GDM1 (cell line): ENCODE results near the gene LGALS16.
A peak's percentile ranks its signal among the peaks of the same experiment; 100 is the strongest.
"Not testable (repeated sequence)": the region's sequence is repeated elsewhere in the genome, so short reads cannot be mapped to it uniquely, and the experiment has no call there.

Source experiments
- DNase-seq: peaks from one replicate; lab custom pipeline; 2025; lab: John Stamatoyannopoulos, UW

LGALS16 gene, protein sequence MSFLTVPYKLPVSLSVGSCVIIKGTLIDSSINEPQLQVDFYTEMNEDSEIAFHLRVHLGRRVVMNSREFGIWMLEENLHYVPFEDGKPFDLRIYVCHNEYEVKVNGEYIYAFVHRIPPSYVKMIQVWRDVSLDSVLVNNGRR

GRCh38 chr19:39655613-39656012 is at the start of gene LGALS16:
TSS of gene LGALS16 (plus strand) at chr19:39655913. CDS start at chr19:39655962, 49 bp downstream.
- no peak for DNase-seq

DNA sequence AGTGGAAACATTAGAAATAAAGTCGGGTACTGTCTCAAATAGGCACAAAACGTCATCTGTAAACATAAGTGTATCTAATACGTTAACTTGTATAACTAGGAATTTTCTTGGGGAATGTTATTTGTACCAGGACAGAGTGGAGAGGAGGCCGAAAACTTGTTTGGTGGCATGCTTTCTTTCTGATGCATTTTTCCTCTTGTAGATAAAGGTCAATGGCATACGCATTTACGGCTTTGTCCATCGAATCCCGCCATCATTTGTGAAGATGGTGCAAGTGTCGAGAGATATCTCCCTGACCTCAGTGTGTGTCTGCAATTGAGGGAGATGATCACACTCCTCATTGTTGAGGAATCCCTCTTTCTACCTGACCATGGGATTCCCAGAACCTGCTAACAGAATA is 48.7 kb upstream of the LGALS16 start:
- no peak for DNase-seq

GRCh38 chr19:39607561-39607960 is 48.2 kb upstream of the LGALS16 start:
- no peak for DNase-seq

GRCh38 chr19:39613597-39613996 is 42.1 kb upstream of the LGALS16 start:
- no peak for DNase-seq

DNA sequence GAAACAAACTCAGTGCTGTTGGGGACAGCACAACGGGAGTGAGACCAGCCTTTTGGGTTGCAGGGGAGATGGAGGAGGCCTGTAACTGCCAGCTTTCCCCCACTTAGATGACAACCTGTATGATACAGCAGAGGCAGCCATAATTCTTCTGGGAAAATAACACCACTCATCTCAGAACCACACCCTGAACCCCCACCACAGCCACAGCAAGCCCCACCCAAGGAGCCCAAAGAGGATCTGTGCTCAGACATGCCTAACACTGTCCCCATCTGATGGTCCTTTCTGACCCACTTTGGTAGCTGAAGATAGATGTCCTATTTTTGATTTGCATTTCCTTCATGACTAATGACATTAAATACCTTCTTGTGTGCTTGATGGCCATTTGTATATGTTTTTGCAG is 38.0 kb upstream of the LGALS16 start:
- no peak for DNase-seq

GRCh38 chr19:39623946-39624345 is 31.8 kb upstream of the LGALS16 start:
- DNase-seq = no peak

DNA sequence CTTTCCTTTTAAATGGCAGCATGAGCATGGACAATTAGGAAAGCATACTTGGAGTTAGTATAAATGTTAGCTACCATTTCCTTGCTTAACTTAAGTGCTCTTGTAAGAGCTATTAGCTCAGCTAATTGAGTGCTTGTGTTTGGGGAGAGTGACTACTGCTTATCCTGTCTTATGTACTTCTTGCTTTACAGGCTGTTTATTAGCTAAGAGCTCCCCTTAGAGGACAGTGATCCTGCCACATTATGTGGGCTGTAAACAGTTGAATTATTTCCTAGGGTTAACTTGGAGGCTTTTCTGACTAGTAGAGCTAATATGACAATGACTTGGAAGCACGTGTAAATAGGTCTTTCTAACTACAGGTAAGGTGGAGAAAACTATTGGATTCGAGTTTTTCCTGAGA is 28.1 kb upstream of the LGALS16 start:
- not testable (repeated sequence) for DNase-seq

GRCh38 chr19:39631178-39631577 is 24.5 kb upstream of the LGALS16 start:
- no peak for DNase-seq

DNA sequence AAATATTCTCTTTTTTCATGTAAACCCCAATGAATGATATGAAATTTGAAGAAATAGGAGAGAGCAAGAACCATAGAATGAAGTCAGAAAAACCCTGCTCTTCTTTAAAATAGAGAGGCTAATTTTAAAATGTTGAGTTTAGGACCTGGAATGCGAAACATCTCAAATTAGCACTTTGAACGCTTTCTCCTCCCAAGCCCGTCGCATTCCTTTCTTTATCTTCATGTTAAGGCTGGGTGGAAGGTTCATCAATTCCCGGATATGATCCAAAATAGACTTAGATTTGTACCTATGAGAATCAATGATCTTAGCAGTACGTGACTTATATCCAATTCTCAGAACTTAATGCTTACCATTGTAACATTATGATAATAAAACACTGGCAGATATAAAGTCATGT is 24.1 kb upstream of the LGALS16 start:
- no peak for DNase-seq

- no peak for DNase-seq
Observed at GRCh38 chr19:39637891-39638290, 17.8 kb upstream of the LGALS16 start.

DNA sequence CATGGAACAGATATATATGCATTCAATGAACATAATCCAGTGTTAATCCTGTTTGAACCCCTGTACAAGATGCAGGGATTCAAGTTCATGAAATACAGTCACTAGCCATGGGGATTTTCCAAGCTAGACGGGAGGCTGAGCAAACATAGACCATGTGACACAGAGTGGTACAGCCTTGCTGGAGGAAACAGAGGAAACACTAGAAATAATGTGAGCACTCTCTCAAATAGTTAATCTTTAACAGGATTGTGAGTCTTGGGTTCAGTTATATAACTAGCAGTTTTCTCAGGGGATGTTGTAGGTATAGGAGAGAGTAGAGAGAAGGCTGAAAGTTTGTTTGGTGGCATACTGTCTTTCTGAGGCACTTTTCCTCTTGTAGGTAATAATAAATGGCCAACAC is 13.9 kb upstream of the LGALS16 start:
- no peak for DNase-seq

DNA sequence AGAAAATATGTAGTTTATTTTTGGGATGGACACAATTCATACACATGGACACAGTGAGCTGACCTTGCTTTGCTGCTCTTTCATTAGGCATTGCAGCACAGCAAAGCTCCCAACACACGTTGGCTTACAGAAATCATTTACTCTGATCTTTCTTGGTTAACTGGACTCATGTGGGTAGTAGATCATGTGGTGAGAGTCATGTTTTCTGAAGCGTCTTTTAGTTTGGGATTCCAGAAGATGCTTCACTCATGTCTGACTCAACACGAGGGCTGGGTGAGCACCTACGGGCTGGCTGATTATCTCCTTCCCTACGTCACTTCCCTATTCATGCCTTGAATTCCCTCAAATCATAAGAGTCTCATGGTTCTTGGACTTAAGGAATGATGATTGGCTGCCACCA is 12.1 kb upstream of the LGALS16 start:
- no peak for DNase-seq

GRCh38 chr19:39645800-39646411 is 9.8 kb upstream of the LGALS16 start:
- DNase-seq = no peak

DNA sequence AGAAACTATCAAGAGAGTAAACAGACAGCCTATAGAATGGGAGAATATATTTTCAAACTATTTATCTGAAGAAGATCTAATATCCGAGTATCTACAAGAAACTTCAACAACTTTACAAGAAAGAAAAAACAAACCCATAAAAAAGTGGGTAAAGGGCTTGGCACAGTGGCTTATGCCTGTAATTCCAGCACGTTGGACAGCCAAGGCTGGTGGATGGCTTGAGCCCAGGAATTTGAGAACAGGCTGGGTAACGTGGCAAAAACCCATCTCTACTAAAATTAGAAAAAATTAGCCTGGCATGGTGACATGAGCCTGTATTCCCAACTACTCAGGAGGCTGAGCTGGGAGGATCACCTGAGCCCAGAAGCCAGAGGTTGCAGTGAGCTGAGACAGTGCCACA is 7.8 kb upstream of the LGALS16 start:
- no peak for DNase-seq

DNA sequence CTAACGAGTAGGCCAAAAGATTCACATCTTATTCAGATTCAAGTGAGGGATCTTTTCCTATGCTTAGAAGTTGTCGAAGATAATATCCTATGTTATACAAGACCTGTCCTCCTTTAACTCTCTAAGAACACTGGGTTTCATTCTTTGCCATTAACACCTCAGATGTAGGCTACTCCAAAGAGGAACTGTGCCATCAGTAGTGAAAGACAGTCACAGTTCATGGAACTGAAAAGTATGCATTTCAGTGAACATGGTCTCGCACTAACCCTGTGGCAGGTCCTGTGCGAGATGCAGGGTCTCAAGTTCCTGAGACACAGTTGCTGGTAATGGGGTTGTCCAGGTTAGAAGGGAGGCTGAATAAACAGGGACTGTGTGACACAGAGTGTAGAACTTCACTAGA is 4.1 kb downstream of the LGALS16 start:
- no peak for DNase-seq

DNA sequence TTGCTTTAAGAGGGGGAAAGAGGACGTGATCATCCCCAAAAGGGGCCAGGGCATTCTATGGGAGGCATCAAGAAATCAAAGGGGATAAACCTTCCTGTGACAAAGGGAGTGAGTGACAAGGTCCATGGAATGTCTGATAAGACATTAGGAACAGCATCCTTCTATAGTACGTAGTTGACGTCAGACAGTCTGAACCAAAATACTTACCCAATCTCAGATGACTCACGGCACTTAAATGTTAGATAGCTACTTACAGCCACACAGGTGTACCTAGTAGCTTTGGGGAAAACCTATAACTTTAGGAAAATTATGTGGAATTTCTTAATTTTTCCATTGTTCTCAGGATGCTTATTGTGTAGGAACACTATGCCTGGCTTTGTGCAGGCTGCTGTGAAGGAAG is 4.9 kb downstream of the LGALS16 start:
- no peak for DNase-seq

GRCh38 chr19:39661565-39661964 is 5.9 kb downstream of the LGALS16 start:
- no peak for DNase-seq

DNA sequence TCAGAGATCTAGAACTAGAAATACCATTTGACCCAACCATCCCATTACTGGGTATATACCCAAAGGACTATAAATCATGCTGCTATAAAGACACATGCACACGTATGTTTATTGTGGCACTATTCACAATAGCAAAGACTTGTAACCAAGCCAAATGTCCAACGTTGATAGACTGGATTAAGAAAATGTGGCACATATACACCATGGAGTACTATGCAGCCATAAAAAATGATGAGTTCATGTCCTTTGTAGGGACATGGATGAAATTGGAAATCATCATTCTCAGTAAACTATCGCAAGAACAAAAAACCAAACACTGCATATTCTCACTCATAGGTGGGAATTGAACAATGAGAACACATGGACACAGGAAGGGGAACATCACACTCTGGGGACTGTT is 14.1 kb downstream of the LGALS16 start:
- not testable (repeated sequence) for DNase-seq

- DNase-seq = no peak
Observed at GRCh38 chr19:39670998-39671397, 15.3 kb downstream of the LGALS16 start.

DNA sequence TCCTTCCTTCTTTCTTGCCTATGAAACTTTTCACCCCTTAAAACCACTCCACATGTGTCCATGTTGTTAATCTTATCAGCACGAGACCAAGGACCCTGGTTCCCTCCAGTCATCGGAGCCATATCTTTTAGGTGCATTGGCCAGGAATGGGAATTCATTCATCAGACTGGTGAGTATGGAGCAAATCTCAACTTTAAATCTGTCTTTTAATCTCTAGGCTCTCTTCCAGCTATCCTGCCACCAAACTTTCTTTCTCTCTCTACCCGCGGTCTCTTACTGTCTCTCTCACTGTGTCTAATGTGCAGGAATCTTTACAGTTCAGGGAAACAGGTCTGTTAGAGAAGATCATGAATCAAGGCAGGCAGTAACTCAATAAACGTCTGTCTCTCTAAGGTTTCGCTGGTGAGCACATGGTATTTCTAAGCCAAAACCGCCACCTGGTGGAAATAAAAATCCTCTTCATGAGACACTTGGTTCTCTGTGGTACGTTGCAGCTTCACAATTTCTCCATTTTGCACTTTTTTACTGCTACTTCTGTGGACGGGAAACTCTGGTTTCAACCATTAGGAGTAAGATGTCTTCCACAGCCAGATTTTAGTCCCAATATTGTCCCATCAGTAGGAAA is 16.1 kb downstream of the LGALS16 start:
- peak; percentile 40 for DNase-seq

GRCh38 chr19:39672473-39672872 is 16.8 kb downstream of the LGALS16 start:
- DNase-seq = no peak

DNA sequence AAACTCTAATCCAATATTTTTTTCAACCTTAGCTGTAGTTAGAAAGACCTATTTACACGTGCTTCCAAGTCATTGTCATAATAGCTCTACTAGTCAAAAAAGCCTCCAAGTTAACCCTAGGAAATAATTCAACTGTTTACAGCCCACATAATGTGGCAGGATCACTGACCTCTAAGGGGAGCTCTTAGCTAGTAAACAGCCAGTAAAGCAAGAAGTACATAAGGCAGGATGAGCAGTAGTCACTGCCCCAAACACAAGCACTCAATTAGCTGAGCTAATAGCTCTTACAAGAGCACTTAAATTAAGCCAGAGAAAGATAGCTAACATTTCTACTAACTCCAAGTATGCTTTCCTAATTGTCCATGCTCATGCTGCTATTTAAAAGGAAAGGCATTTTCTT is 18.1 kb downstream of the LGALS16 start:
- not testable (repeated sequence) for DNase-seq

- no peak for DNase-seq
Observed at GRCh38 chr19:39676004-39676403, 20.3 kb downstream of the LGALS16 start.
